Hematopoietic multipotent progenitor cell treated with erythropoietin and hydrocortisone succinate and interleukin-3 and kit ligand, for 8 days (in vitro differentiated cells): ENCODE results near the gene COMMD1.
"Not testable (repeated sequence)": the region's sequence is repeated elsewhere in the genome, so short reads cannot be mapped to it uniquely, and the experiment has no call there.

Source experiments
- DNase-seq: peaks from one replicate; pipeline ENCODE4 v3.0.0-alpha.2; 2015

The COMMD1 gene

GRCh38 chr2:61966087-61966727 lies 60.7 kb downstream of the COMMD1 start:
- no peak for DNase-seq

- no peak for DNase-seq
Observed at GRCh38 chr2:61967262-61967661, 61.8 kb downstream of the COMMD1 start.

- no peak for DNase-seq
Observed at GRCh38 chr2:61969376-61969775, 63.9 kb downstream of the COMMD1 start.

- no peak for DNase-seq
Observed at GRCh38 chr2:61970807-61971556, 65.5 kb downstream of the COMMD1 start.

- DNase-seq, result peak; percentile 64
Observed at GRCh38 chr2:61978522-61978921, 73.0 kb downstream of the COMMD1 start.

DNA sequence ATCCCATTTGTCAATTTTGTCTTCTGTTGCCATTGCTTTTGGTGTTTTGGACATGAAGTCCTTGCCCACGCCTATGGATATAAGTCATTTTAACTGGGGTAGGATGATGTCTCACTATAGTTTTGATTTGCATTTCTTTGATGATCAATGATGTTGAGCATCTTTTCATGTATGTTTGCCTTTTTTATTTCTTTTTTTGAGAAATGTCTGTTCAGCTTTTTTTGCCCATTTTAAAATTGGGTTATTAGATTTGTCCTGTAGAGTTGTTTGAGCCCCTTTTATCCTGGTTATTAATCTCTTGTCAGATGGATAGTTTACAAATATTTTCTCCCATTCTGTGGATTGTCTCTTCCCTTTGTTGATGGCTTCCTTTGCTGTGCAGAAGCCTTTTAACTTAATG lies 75.3 kb downstream of the COMMD1 start:
- no peak for DNase-seq

- no peak for DNase-seq
Observed at GRCh38 chr2:61984682-61985081, 79.2 kb downstream of the COMMD1 start.

DNA sequence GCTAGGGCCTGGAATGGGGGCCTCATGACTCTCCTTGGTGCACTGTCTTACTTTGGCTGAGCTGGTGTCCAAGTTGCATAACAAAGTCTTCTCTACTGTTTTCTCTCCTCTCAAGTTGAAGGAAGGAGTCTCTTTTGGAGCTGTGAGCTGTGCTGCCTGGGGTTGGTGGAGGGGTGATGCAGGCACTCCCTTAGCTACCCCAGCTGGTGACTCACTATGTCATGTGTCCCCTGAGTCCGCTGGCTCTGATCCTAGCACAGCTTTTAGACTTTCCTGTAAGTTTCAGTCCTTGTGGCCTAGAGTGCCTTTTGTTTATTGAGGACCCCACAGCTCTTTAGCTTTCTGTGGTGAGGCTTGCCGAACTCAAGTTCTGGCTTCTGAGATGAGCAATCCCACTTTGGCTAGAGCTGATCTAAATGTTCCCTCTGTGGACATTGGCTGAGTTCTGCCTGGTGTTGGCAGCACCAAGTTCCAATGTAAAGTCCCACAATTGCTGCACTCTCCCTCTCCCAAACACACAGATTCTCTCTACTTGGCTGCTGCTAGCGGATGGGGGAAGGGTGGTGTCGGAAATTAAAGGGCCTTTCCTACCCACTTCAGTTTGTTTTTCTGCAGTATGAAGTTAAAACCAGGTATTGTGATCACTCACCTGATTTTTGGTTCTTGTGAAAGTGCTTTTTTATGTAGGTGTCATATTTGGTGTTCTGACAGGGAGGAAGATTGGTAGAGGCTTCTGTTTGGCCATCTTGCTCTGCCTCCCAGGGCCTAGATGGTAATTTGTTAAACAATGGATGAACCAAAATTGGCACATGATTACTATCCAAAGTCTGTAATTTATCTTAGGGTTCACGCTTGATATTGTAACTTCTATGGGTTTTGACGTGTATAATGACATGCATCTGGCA lies 83.2 kb downstream of the COMMD1 start:
- DNase-seq, result peak; percentile 21

DNA sequence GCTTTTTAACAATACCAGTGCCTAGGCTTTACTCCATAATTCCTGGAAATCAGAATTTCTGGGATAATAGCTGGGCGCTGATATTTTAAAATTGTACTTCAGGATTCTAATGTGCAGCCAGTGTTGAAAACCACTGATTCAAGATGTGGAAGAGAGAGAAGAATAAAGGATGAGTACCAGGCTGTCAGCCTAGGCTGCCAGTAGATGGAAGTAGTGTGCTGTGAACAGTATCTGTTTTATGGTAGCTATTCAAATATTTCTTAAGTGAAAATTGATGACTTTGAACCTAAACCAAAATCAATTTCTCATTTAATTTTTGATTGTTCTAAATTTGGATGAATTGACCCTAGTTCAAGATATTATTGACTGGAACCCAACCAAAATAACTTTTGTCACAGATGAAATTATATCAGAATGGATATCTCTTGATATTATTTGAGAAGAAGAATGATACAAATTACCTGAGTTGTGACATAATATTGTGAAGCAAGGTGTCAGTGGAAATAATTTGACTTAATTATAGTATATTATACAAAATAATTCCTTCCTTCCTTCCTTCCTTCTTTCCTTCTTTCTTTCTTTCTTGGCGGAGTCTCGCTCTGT lies 88.0 kb downstream of the COMMD1 start:
- peak; percentile 74 for DNase-seq

- DNase-seq, result no peak
Observed at GRCh38 chr2:61994531-61994930, 89.1 kb downstream of the COMMD1 start.

- peak; percentile 10 for DNase-seq
Observed at GRCh38 chr2:61995065-61995464, 89.6 kb downstream of the COMMD1 start.

- peak; percentile 45 for DNase-seq
Observed at GRCh38 chr2:61995515-61995914, 90.0 kb downstream of the COMMD1 start.

- no peak for DNase-seq
Observed at GRCh38 chr2:61998426-61998825, 93.0 kb downstream of the COMMD1 start.

DNA sequence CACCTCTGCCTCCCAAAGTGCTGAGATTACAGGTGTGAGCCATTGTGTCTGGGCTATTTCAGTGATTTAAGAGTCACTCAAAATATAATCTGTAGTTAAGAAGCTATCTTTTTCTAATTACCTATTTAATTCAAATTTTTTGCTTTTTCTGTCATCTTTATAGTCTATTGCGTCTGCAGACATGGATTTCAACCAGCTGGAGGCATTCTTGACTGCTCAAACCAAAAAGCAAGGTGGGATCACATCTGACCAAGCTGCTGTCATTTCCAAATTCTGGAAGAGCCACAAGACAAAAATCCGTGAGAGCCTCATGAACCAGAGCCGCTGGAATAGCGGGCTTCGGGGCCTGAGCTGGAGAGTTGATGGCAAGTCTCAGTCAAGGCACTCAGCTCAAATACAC lies 95.1 kb downstream of the COMMD1 start:
- DNase-seq, result no peak

DNA sequence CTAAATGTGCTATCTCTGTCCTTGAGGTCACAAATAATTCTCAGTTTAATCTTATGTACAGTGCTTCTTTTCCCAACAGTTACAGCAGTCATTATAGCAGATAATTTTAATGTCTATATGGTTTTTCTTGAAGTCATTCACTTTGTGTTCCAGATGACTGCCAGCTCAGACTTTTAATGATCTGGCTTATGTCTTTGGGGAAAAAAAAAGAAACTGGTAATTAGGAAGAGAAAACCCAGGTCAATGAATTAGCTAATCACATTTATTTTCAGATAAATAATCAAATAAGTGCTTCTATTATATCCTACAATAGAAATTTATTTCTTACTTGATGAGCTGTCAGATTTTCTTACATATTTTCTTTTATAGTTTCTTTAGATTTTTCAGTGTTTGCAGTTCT lies 96.0 kb downstream of the COMMD1 start:
- DNase-seq, result no peak

DNA sequence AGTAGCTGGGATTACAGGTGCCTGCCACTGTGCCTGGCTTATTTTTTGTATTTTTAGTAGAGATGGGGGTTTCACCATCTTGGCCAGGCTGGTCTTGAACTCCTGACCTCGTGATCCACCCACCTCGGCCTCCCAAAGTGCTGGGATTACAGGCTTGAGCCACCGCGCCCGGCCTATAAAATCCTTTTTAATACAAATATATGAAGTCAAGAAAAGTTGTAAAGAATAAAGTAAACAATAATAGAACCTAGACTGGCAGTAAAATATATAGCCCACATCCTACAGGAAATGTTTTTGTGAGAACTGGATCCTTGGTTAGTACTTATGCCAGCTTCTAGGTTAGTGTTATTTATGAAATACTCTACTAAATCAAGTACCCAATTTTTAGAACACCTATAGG lies 99.0 kb downstream of the COMMD1 start:
- not testable (repeated sequence) for DNase-seq

GRCh38 chr2:62007555-62007954 lies 102.1 kb downstream of the COMMD1 start:
- DNase-seq, result no peak

DNA sequence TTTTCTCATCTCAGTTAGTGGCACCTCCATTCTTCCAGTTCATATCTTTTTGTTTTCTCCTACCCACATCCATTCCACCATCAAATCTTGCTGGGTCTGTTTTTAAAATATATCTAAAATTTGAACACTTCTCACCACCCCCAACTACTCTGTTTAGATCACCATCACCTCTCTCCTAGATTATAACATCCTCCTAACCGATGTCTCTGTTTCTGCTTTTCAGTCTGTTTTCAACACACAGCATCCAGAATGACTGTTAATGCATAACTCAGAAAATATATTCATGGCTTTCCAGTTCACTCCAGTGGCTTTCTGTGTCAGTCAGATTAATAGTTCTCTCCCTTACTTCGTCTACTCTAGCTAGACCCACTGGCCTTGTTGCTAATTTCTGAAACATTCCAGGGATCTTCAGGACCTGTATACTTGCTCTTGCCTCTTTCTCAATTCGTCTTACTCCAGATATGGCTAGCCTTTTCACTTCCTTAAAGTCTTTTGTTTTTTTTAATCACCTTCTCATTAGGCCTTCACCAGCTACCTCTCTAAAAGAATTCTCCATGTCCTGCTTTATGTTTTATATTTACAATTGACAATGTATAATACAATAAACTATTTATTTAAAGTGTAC lies 105.3 kb downstream of the COMMD1 start:
- no peak for DNase-seq

- no peak for DNase-seq
Observed at GRCh38 chr2:62013641-62014040, 108.2 kb downstream of the COMMD1 start.

- peak; percentile 19 for DNase-seq
Observed at GRCh38 chr2:62014102-62014501, 108.6 kb downstream of the COMMD1 start.

DNA sequence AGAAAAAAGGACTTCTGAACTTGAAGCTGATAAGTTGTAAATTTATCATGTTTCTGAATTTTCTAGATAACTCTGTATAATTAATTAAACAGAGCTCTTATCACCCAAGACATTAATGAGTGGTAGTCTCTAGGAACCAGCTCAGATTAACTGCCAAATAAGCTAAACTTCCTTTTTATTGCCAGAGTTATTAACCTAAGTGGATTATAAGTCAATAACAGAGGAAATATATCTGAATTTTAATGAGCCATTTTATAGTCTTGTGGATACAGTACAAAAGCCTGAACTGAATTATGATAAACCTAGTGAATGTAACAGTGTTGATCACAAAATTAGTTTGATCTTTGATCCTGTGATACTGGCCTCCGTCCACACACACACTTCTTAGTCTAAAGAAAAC lies 111.5 kb downstream of the COMMD1 start:
- peak; percentile 15 for DNase-seq

- no peak for DNase-seq
Observed at GRCh38 chr2:62029910-62030309, 124.4 kb downstream of the COMMD1 start.

- DNase-seq, result no peak
Observed at GRCh38 chr2:62030902-62031301, 125.4 kb downstream of the COMMD1 start.
